SH-SY5Y (cell line): Measurements from ENCODE around the gene CPLX1.

Experiments used
- GATA2 ChIP-seq: IDR thresholded peaks from 2 replicates; pipeline ENCODE4 v1.6.1; 2011; ENCODE audit warnings: mild to moderate bottlenecking, low read depth, low read length
- GATA3 ChIP-seq: IDR thresholded peaks from 2 replicates; pipeline ENCODE4 v1.6.1; 2011; ENCODE audit warnings: low read depth, mild to moderate bottlenecking, low read length, moderate library complexity

GRCh38 chr4:739569-739968 is 86.4 kb downstream of the CPLX1 start:
- TF ChIP-seq GATA2 (no peak), GATA3 (no peak)
